ENCODE data around the gene SUSD2. TPM values are rescaled to one million over a fixed set of nuclear protein-coding genes. Genes with fewer than 3 reads are reported as not detected.

SUSD2 gene
- total and polyA plus RNA-seq, 2 of the 8 experiments (the other 6 are each of a cell fraction or from before 2014, with no cell fraction given) = 2.0 to 4.8 TPM

GRCh38 chr22:24177045-24177444 lies 4.2 kb upstream of the SUSD2 start:
- H3K14ac ChIP-seq (ENCODE audit: insufficient read length) = no peak overlapping the region
- WGBS, 2 experiments (ENCODE audit: extremely low coverage in 1 of 2, insufficient coverage in 1 of 2, insufficient read length in 1 of 2, insufficient replicate concordance in 2 of 2, low coverage in 1 of 2, low lambda C conversion rate in 2 of 2, missing lambda C conversion rate in 1 of 2) = 92% methylated on average over 5 of the region's 5 CpGs; no CpG with 5 or more reads in 1 of the 2 experiments
- no peak overlapping the region for H3K4me2 ChIP-seq (ENCODE audit: insufficient read depth in 1 of 2, low read depth in 2 of 2, low read length in 2 of 2)
- TF ChIP-seq CTCF (IDR thresholded peaks at IDR 0.05; ENCODE audit: control extremely low read depth in 1 of 3, insufficient read depth in 1 of 3, low read depth in 1 of 3, low read length in 3 of 3) (no peak), EZH2 (IDR thresholded peaks at IDR 0.05; ENCODE audit: low read depth, low read length, severe bottlenecking) (no peak), TCF12 (IDR thresholded peaks at IDR 0.05; ENCODE audit: low read depth, low read length) (no peak), SIX5 (IDR thresholded peaks at IDR 0.05; ENCODE audit: low read depth, low read length) (no peak), RFX5 (IDR thresholded peaks at IDR 0.05; ENCODE audit: borderline replicate concordance, low read depth, low read length) (no peak), ATF3 (IDR thresholded peaks at IDR 0.05; ENCODE audit: insufficient read depth, low read depth, low read length) (no peak), SUZ12 (IDR thresholded peaks at IDR 0.05; ENCODE audit: low read length) (no peak), SP2 (IDR thresholded peaks at IDR 0.05; ENCODE audit: low read length) (no peak), CHD1 (IDR thresholded peaks at IDR 0.05; ENCODE audit: low read depth, low read length) (no peak), USF2 (IDR thresholded peaks at IDR 0.05; ENCODE audit: low read length) (no peak)

More at GRCh38 chr22:24177045-24177444, 4.2 kb upstream of the SUSD2 start:
- Histone ChIP-seq H3K4ac (replicated peaks; ENCODE audit: insufficient read length, low read depth, low read length) (no peak overlapping the region), H4K20me1 (replicated peaks in 1 of 2; ENCODE audit: control insufficient read depth in 1 of 2, insufficient read depth in 2 of 2, low read length in 2 of 2) (peaks cover 0 to 3% of the 10 kb centered on the region in 2 experiments), H3K27ac (ENCODE audit: low read depth, low read length) (no peak overlapping the region), H4K5ac (ENCODE audit: insufficient read length, low read depth, low read length) (no peak overlapping the region), H3K9ac (replicated peaks in 1 of 4; ENCODE audit: extremely low read depth in 1 of 4, low read depth in 3 of 4, low read length in 3 of 4) (no peak overlapping the region), H3K4me3 (ENCODE audit: extremely low read depth in 1 of 4, insufficient read depth in 2 of 4, low read depth in 3 of 4, low read length in 4 of 4) (no peak overlapping the region), H2BK120ac (replicated peaks; ENCODE audit: low read depth, low read length) (no peak overlapping the region), H3K18ac (ENCODE audit: extremely low read depth, low read length) (no peak overlapping the region), H3K79me2 (ENCODE audit: control insufficient read depth in 1 of 2, insufficient read depth in 2 of 2, low read length in 2 of 2) (no peaks in the 10 kb centered on the region), H2AFZ (ENCODE audit: low read length) (no peak overlapping the region), H3K27me3 (replicated peaks in 1 of 4; ENCODE audit: control insufficient read depth in 3 of 4, extremely low read depth in 1 of 4, insufficient read depth in 3 of 4, low read length in 3 of 4) (no peaks in the 10 kb centered on the region), H2AK5ac (ENCODE audit: low read depth, low read length) (no peak overlapping the region), H2BK12ac (ENCODE audit: low read depth, low read length) (no peak overlapping the region), H3K9me3 (ENCODE audit: insufficient read depth in 2 of 2, low read depth in 1 of 2, low read length in 1 of 2) (no peaks in the 10 kb centered on the region), H4K91ac (replicated peaks; ENCODE audit: insufficient read length, low read length) (no peak overlapping the region), H3K79me1 (ENCODE audit: low read depth, low read length) (no peaks in the 10 kb centered on the region), H4K8ac (ENCODE audit: extremely low read depth, insufficient read depth, low read length) (no peak overlapping the region), H3K4me1 (replicated peaks in 1 of 4; ENCODE audit: control insufficient read depth in 3 of 4, insufficient read depth in 4 of 4, low read length in 3 of 4) (peaks cover 0 to 12% (median 9%) of the 10 kb centered on the region in 4 experiments; a peak in 6 of 7 replicates), H3K36me3 (ENCODE audit: control insufficient read depth in 2 of 4, insufficient read depth in 4 of 4, low read length in 3 of 4) (peaks cover 0 to 3% (median under 1%) of the 10 kb centered on the region in 4 experiments; a peak in 2 of 8 replicates), H3K23ac (ENCODE audit: insufficient read length) (no peak overlapping the region), H3K56ac (replicated peaks; ENCODE audit: insufficient read length, low read depth, low read length) (no peak overlapping the region), H2BK5ac (ENCODE audit: low read depth, low read length) (no peak overlapping the region), H2BK20ac (ENCODE audit: low read length) (no peak overlapping the region), H3K23me2 (ENCODE audit: low read depth, low read length) (no peaks in the 10 kb centered on the region; the same call in 1 of the 2 replicates), H2BK15ac (ENCODE audit: low read length) (no peak overlapping the region)
- DNase-seq (ENCODE audit: low read depth in 1 of 2, low spot score in 2 of 2) (no peak), FAIRE-seq (no peak)
- ChIA-PET POLR2A (ENCODE audit: partially characterized antibody) (no interaction called here), CTCF (ENCODE audit: partially characterized antibody) (interaction anchor here (0.6 to 19.1 kb wide), 12 partner anchors 9 to 83 kb away, joined by 3 to 301 read pairs (median 6); partner anchors contain the start of gene GGT5)
